ENCODE measurements around the gene ITGB3BP. TPM values are rescaled to one million over a fixed set of nuclear protein-coding genes. Genes with fewer than 3 reads are reported as not detected.
A peak's percentile ranks its signal among the peaks of the same experiment; 100 is the strongest.
"Not testable (repeated sequence)": the region's sequence is repeated elsewhere in the genome, so short reads cannot be mapped to it uniquely, and the experiment has no call there.

Gene ITGB3BP
- total RNA-seq, 1 experiment from 2014 or later = 50.2 TPM

DNA sequence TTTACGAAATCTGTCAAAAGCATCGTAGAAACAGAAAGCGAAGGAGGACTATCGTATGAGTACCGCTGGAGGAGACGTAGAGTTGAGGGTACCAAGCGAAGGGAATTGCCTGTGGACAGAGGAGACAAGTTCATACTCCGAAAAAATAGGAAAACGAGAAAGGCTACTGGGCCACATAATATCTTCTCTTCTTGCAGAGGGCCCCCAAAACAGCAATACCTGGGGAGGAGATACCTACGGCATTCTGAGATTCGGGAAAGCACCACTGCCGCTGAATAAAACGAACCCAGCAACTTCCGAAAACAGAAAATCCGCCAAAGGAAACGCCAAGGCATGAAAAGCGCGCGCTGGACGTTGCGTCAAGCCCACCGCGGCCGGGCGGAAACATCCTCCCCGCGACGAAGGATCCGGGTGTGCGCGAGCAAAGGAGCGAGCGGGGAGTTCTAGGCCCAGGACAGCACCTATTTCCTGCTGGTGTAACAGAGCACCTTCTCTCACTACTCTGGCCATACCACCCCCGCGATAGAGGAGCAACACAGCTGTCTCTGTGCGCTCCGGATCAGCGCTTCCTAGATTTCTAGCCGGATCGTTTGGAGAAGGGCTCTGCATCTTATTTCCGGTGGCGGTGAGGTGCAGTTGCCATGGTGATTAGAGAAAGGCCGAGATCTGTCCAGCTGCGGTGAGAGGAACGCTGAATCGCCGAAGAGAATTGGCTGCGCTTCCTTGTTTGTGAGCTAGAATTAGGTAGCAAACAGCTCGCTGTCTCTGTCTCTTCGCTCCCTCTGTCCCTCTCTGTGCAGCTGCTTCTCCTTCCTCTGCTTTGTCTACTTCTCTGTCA lies at the start of gene ITGB3BP, which contains the start of gene EFCAB7 (continued):
- TF ChIP-seq, protein P1, sequence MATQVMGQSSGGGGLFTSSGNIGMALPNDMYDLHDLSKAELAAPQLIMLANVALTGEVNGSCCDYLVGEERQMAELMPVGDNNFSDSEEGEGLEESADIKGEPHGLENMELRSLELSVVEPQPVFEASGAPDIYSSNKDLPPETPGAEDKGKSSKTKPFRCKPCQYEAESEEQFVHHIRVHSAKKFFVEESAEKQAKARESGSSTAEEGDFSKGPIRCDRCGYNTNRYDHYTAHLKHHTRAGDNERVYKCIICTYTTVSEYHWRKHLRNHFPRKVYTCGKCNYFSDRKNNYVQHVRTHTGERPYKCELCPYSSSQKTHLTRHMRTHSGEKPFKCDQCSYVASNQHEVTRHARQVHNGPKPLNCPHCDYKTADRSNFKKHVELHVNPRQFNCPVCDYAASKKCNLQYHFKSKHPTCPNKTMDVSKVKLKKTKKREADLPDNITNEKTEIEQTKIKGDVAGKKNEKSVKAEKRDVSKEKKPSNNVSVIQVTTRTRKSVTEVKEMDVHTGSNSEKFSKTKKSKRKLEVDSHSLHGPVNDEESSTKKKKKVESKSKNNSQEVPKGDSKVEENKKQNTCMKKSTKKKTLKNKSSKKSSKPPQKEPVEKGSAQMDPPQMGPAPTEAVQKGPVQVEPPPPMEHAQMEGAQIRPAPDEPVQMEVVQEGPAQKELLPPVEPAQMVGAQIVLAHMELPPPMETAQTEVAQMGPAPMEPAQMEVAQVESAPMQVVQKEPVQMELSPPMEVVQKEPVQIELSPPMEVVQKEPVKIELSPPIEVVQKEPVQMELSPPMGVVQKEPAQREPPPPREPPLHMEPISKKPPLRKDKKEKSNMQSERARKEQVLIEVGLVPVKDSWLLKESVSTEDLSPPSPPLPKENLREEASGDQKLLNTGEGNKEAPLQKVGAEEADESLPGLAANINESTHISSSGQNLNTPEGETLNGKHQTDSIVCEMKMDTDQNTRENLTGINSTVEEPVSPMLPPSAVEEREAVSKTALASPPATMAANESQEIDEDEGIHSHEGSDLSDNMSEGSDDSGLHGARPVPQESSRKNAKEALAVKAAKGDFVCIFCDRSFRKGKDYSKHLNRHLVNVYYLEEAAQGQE (IDR thresholded peaks at IDR 0.05; ENCODE audit: low read depth) = peak; percentile 30; the same call in 1 of the 2 replicates
- TF ChIP-seq EZH2 (IDR thresholded peaks at IDR 0.05) = no peak
- peak; percentile 82 for TF ChIP-seq POLR2AphosphoS5 (IDR thresholded peaks at IDR 0.05; ENCODE audit: low read depth, low read length)
- peak; percentile 93 for TF ChIP-seq SIN3A (IDR thresholded peaks at IDR 0.05; ENCODE audit: low read depth)
- 0 out of 2 replicates have a peak, but pooled peaks have one; percentile 61 for TF ChIP-seq CEBPB (IDR thresholded peaks at IDR 0.05; ENCODE audit: low read depth)
- peak; percentile 88 for TF ChIP-seq SRF (IDR thresholded peaks at IDR 0.05; ENCODE audit: low read depth)
- peak; percentile 87 for TF ChIP-seq ELF1 (IDR thresholded peaks at IDR 0.05; ENCODE audit: borderline replicate concordance, low read depth)

DNA sequence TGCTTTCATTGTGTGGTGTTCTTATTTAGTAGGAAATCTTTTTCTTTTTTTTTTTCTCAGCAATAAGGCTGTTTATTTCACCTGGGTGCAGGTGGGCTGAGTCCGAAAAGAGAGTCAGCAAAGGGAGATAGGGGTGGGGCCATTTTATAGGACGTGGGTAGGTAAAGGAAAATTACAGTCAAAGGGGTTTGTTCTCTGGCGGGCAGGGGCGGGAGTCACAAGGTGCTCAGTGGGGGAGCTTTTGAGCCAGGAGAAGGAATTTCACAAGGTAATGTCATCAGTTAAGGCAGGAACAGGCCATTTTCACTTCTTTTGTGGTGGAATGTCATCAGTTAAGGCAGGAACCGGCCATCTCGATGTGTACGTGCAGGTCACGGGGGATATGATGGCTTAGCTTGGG lies 49.7 kb upstream of the ITGB3BP start:
- CTCF ChIA-PET = interaction anchor here (1.4 kb wide), 1 partner anchor 15 kb away, joined by 3 read pairs; no protein-coding TSS in a partner anchor
- H3K4me2 ChIP-seq (ENCODE audit: low read length); H3K79me2 ChIP-seq (ENCODE audit: insufficient read depth, low read length); DNase-seq (ENCODE audit: low read depth, low spot score); POLR2A ChIA-PET; H3K9me3 ChIP-seq (ENCODE audit: control insufficient read depth in 1 of 2, insufficient read depth in 1 of 2, low read depth in 1 of 2, low read length in 2 of 2); H3K27me3 ChIP-seq (ENCODE audit: insufficient read depth, low read length); H3K36me3 ChIP-seq (ENCODE audit: control insufficient read depth in 1 of 2, insufficient read depth in 2 of 2, low read length in 2 of 2); RAD21 ChIA-PET (ENCODE audit: low non-redundant PET in 1 of 2, low total read pairs in 2 of 2, uncharacterized antibody in 2 of 2, unreplicated experiment in 2 of 2); H2AFZ ChIP-seq (ENCODE audit: low read depth, low read length, poor library complexity, severe bottlenecking); H3K4me3 ChIP-seq (replicated peaks in 1 of 2; ENCODE audit: low read depth in 1 of 2, low read length in 2 of 2); BruUV-seq (replicated peaks); H4K20me1 ChIP-seq (ENCODE audit: insufficient read depth); H3K9ac ChIP-seq (ENCODE audit: low read length); H3K9me2 ChIP-seq (ENCODE audit: insufficient read depth); H3K4me1 ChIP-seq (ENCODE audit: control insufficient read depth in 1 of 2, insufficient read depth in 2 of 2, low read length in 2 of 2); ATAC-seq; intact Hi-C loops (cut with micrococcal nuclease); H3K27ac ChIP-seq (ENCODE audit: low read depth, low read length): not testable (repeated sequence)

Measured in HCT116 (cell line).